HG03066 (cell line): ENCODE data around the gene PIP5K1C.

ENCODE experiments used
- ATAC-seq: cut with Tn5 transposase; IDR thresholded peaks from one replicate; pipeline ENCODE4 v1.9.1; 2021; ENCODE audit warnings: low read depth; ENCODE audit not compliant: unreplicated experiment

The PIP5K1C gene

GRCh38 chr19:3695986-3696659 is 4.1 kb downstream of the PIP5K1C start:
- no peak for ATAC-seq

DNA sequence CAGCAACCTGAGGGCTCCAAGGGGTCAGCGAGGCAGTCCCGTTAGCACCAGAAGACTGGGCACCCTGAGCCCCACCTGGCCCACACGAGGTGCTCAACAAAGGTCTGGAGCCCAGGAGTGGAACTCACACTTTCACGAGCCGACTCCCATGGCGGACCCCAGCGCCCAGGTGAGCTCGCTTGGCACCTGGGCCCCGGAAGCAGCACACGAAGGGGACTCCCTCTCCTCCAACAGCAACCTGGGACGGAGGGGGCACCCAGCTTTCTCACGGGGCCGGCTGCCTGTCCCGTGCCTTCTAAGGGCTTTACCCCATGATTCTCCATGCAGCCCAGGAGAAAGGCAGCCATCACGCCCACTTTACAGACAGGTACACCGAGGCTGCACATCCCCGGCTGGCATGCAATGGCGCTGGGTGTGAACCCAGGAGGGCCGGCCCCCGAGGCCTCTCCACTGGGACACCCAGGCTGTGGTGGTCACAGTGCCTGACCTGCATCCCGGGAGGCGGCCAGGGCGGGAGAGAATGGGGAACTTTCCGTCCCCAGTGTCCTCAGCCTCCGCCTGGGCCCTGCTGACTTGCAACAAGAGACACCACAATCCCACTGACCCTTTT is 5.0 kb downstream of the PIP5K1C start:
- ATAC-seq: no peak

DNA sequence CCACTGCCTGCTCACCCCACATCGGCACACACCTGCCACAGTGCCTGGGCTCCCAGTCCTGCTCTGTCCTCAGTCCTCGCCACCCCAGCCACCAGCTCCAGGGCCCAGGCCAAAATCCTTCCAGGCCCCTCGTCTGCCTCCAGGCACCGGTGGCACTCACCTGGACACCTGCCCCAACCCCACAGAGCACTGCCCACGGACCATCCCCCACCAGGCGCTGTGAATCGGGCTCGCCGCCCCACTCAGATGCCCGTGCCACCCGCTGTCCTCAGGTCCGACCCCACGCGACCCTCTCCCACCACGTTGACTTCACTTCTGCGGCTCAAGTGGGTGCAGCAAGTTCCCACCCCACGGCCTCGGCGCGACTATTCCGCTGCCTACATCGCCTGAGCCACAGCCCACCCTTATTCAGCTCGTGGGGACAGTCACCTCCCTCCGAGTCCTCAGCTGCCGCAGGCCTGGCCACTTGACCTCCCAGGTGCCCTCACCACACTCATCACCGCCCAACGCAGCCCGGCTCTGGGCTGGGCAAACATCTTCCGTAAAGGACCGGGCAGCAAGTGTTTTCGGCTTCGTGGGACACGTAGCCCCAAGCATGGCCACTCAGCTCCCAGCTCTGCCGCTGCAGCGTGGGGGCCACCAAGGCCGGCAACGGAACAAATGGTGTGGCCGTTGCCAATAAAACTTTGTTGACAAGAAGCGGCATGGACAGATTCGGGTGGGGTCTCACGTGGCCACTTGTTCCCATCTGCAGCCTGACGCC is 5.7 kb downstream of the PIP5K1C start:
- ATAC-seq: no peak

- no peak for ATAC-seq
Measured at GRCh38 chr19:3693025-3693925, 7.0 kb downstream of the PIP5K1C start.

DNA sequence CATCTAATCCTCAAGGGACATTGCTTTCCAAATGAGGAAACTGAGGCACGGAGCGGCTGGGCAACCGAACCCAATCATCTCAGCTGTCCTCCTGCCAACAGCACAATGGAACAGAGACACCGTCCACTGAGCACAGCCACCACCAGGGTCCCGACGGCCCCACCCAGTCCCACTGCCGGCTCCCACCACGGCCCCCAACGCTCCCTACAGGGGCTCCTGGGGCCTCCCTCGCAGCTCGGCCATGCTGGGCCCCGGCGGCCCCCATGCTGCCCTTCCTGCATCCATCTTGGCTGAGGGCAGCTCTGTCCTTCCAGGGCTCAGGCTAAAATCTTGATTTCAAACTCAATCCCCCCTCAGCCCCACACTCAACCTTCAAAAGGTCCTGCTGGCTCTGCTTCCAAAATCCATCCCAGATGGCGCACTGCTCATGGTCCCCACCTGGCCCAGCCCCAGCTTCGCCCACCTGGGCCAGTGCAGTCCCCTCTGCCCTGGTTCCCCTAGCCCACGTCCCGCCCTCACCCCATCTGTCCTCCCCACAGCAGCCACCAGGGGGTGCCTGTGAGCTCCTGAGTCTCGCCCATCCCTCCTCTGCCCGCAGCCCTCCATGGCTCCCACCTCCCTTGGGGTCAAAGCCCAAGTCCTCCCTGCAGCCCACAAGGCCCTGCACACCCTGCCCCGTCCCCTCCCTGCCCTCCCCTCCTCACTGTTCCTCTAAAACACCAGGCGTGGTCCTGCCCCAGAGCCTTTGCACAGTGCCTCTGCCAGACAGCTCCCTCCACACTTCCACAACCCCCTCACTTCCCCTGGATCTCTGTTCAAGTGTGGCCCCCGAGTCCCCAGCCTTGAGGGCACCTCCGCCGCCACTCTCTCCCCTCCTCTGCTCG is 7.9 kb downstream of the PIP5K1C start:
- ATAC-seq: no peak

GRCh38 chr19:3691726-3692125 is 8.5 kb downstream of the PIP5K1C start:
- ATAC-seq: no peak

GRCh38 chr19:3691372-3691716 is 8.9 kb downstream of the PIP5K1C start:
- no peak for ATAC-seq

- ATAC-seq: no peak
Measured at GRCh38 chr19:3690551-3691371, 9.5 kb downstream of the PIP5K1C start.

GRCh38 chr19:3687774-3688706 is 12.2 kb downstream of the PIP5K1C start:
- ATAC-seq: no peak

- ATAC-seq: no peak
Measured at GRCh38 chr19:3687393-3687773, 12.9 kb downstream of the PIP5K1C start.

GRCh38 chr19:3684817-3685410 is 15.4 kb downstream of the PIP5K1C start:
- ATAC-seq: no peak

DNA sequence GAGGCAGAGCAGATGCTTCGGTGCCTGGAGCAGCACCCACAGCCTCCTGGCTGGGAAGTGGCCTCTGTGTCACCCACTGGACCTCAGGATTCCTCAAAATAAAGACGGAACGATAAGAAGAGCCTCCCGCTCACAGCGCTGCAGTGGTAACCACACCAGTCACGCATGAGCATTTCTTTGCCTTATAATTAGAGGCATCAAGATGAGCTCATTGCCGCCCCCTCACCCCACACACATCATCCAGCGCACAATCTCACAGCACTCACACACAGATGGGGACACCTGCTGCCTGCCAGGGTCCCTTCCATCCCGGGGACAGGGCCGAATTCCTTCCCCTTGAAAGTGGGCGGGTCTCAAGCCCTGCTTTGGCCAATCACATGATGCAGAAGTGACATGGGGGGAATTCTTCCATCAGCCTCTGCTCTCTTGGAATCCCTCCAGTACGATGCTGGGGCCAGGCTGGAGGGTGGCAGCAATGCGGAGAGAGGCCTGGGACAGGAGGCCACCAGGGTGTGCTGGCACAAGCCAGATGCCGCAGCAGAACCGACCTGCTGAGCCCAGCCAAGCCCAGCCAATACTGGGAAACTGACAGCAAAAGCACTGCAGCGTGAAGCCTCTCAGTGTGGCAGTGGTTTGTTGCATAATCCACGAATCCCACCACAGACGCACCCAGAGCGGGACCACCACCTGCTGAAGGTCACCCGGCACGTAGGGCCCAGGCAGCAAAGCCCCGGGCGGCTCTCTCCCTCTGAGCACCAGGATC is 16.0 kb downstream of the PIP5K1C start:
- ATAC-seq: no peak

GRCh38 chr19:3683405-3684053 is 16.7 kb downstream of the PIP5K1C start:
- no peak for ATAC-seq

- ATAC-seq: no peak
Measured at GRCh38 chr19:3682741-3683404, 17.4 kb downstream of the PIP5K1C start.

GRCh38 chr19:3682286-3682685 is 18.0 kb downstream of the PIP5K1C start:
- ATAC-seq: no peak

- no peak for ATAC-seq
Measured at GRCh38 chr19:3680939-3681338, 19.3 kb downstream of the PIP5K1C start.
